HFF-Myc (cell line): ENCODE data around the gene GATB.

Experiments
- DNase-seq: peaks from one replicate; pipeline ENCODE4 v3.0.0-alpha.2; 2011; ENCODE audit warnings: low read depth; ENCODE audit errors: extremely low read depth
- H3K4me3 ChIP-seq: replicated peaks from 2 replicates; pipeline ENCODE4 v1.5.1; 2011; ENCODE audit warnings: low read depth, mild to moderate bottlenecking, control low read depth, low read length
- CTCF ChIP-seq: IDR thresholded peaks from 2 replicates; pipeline ENCODE4 v1.5.1; 2012; ENCODE audit warnings: mild to moderate bottlenecking, low read depth, low read length, control low read depth; ENCODE audit errors: missing control alignments

GATB gene

GRCh38 chr4:151628001-151628608 is 132.7 kb downstream of the GATB start:
- no peak overlapping the region for H3K4me3 ChIP-seq
- no peak for DNase-seq
- no peak for TF ChIP-seq CTCF

- no peak for TF ChIP-seq CTCF
- DNase-seq = no peak
- H3K4me3 ChIP-seq = no peak overlapping the region
Measured at GRCh38 chr4:151627491-151627890, 133.3 kb downstream of the GATB start.

GRCh38 chr4:151626751-151627150 is 134.1 kb downstream of the GATB start:
- TF ChIP-seq CTCF = no peak
- no peak overlapping the region for H3K4me3 ChIP-seq
- no peak for DNase-seq

GRCh38 chr4:151626228-151626627 is 134.6 kb downstream of the GATB start:
- no peak for DNase-seq
- H3K4me3 ChIP-seq = no peak overlapping the region
- TF ChIP-seq CTCF = no peak

- no peak for TF ChIP-seq CTCF
- DNase-seq = no peak
- no peak overlapping the region for H3K4me3 ChIP-seq
Measured at GRCh38 chr4:151624626-151625565, 135.9 kb downstream of the GATB start.
